Uterus (tissue), 4 donors: ENCODE results near the gene HMGB4. TPM values are rescaled to one million over a fixed set of nuclear protein-coding genes. Genes with fewer than 3 reads are reported as not detected.

ENCODE experiments used
- DNase-seq, 2 donors: peaks; one replicate each; pipeline ENCODE4 v3.0.0-alpha.2; 2019 to 2020
- H3K27ac ChIP-seq, 2 donors: fragments of 200-600 bp; sonication (generic); 1 replicate in 1 of 2; 2 replicates in 1 of 2; pipeline ENCODE4 v1.5.1; 2016 to 2018
- H3K27me3 ChIP-seq, 2 donors: fragments of 200-600 bp; sonication (generic); one replicate each; pipeline ENCODE4 v1.5.1; 2018 to 2019; ENCODE audit warnings: control low read depth in 1 of 2
- H3K36me3 ChIP-seq, 2 donors: fragments of 200-600 bp; sonication (generic); one replicate each; pipeline ENCODE4 v1.5.1; 2019; ENCODE audit warnings: control low read depth in 1 of 2
- H3K4me1 ChIP-seq, 2 donors: fragments of 200-600 bp; sonication (generic); one replicate each; pipeline ENCODE4 v1.5.1; 2018 to 2019; ENCODE audit warnings: control low read depth in 1 of 2
- H3K4me3 ChIP-seq, 2 donors: fragments of 200-600 bp; sonication (generic); 1 replicate in 1 of 2; 2 replicates in 1 of 2; pipeline ENCODE4 v1.5.1; 2018 to 2019; ENCODE audit warnings: mild to moderate bottlenecking in 1 of 2
- H3K9me3 ChIP-seq, 2 donors: fragments of 200-600 bp; sonication (generic); one replicate each; pipeline ENCODE4 v1.5.1; 2019; ENCODE audit warnings: control low read depth in 1 of 2
- CTCF ChIP-seq, 4 experiments: fragments of 200-600 bp in 2 of 4; fragments of 450-650 bp in 2 of 4; sonication (generic) in 2 of 4; IDR thresholded peaks; one replicate each; pipeline ENCODE4 v1.5.1; 2016 to 2019; ENCODE audit warnings: antibody characterized with exemption in 4 of 4, mild to moderate bottlenecking in 2 of 4, moderate library complexity in 1 of 4
- POLR2A ChIP-seq, 2 donors: fragments of 450-650 bp; IDR thresholded peaks; one replicate each; pipeline ENCODE4 v1.6.1; 2016; ENCODE audit warnings: antibody characterized with exemption in 2 of 2, mild to moderate bottlenecking in 1 of 2, moderate library complexity in 1 of 2
- intact Hi-C: fragments of 100-400 bp; cut with DNase I; formaldehyde crosslinking; loops from one replicate; pipeline ENCODE4 v1.15.1; 2023; ENCODE audit warnings: low total_unique reads
- total RNA-seq, 4 donors: library from RNA; depleted of rRNA in 3 of 4; stranded (reverse); fragments of >200 nt in 3 of 4; gene quantifications; one replicate each; pipeline versions ENCODE4 v1.1.0 to v1.2.4, GENCODE V29; 2014 to 2023
- donor health status: DM: yes; HTN: yes; CAD: no.

Gene HMGB4
- total RNA-seq, 4 donors from 2014 or later, result not detected

- TF ChIP-seq CTCF (IDR thresholded peaks at IDR 0.05) (no peak), POLR2A (IDR thresholded peaks at IDR 0.05) (no peak)
- intact Hi-C loops, result no loop called here
- DNase-seq, result no peak
Measured at GRCh38 chr1:33897092-33897725, 33.3 kb downstream of the HMGB4 start.

GRCh38 chr1:33898406-33898805 is 34.5 kb downstream of the HMGB4 start:
- intact Hi-C loops, result no loop called here
- Histone ChIP-seq H3K4me3 (no peak overlapping the region), H3K27me3 (no peaks in the 10 kb centered on the region), H3K4me1 (no peaks in the 10 kb centered on the region), H3K27ac (no peak overlapping the region), H3K9me3 (no peaks in the 10 kb centered on the region), H3K36me3 (no peaks in the 10 kb centered on the region)
- DNase-seq, result no peak
- TF ChIP-seq POLR2A (IDR thresholded peaks at IDR 0.05) (no peak), CTCF (IDR thresholded peaks at IDR 0.05) (no peak)

More at GRCh38 chr1:33897092-33897725, 33.3 kb downstream of the HMGB4 start:
- Histone ChIP-seq H3K36me3 (no peaks in the 10 kb centered on the region), H3K27ac (no peak overlapping the region), H3K4me1 (no peaks in the 10 kb centered on the region), H3K27me3 (no peaks in the 10 kb centered on the region), H3K9me3 (no peaks in the 10 kb centered on the region), H3K4me3 (no peak overlapping the region)

GRCh38 chr1:33898881-33899280 is 35.0 kb downstream of the HMGB4 start:
- Histone ChIP-seq H3K9me3 (no peaks in the 10 kb centered on the region), H3K4me1 (no peaks in the 10 kb centered on the region), H3K27me3 (no peaks in the 10 kb centered on the region), H3K27ac (no peak overlapping the region), H3K4me3 (no peak overlapping the region), H3K36me3 (no peaks in the 10 kb centered on the region)
- TF ChIP-seq CTCF (IDR thresholded peaks at IDR 0.05) (no peak), POLR2A (IDR thresholded peaks at IDR 0.05) (no peak)
- no peak for DNase-seq
- intact Hi-C loops, result no loop called here

- Histone ChIP-seq H3K4me3 (no peak overlapping the region), H3K36me3 (no peaks in the 10 kb centered on the region), H3K27me3 (no peaks in the 10 kb centered on the region), H3K4me1 (no peaks in the 10 kb centered on the region), H3K27ac (no peak overlapping the region), H3K9me3 (no peaks in the 10 kb centered on the region)
- intact Hi-C loops, result no loop called here
- no peak for DNase-seq
- TF ChIP-seq POLR2A (IDR thresholded peaks at IDR 0.05) (no peak), CTCF (IDR thresholded peaks at IDR 0.05) (no peak)
Measured at GRCh38 chr1:33899746-33900145, 35.9 kb downstream of the HMGB4 start.

- TF ChIP-seq CTCF (IDR thresholded peaks at IDR 0.05) (no peak), POLR2A (IDR thresholded peaks at IDR 0.05) (no peak)
- Histone ChIP-seq H3K27me3 (no peaks in the 10 kb centered on the region), H3K27ac (no peak overlapping the region), H3K4me1 (no peaks in the 10 kb centered on the region), H3K9me3 (no peaks in the 10 kb centered on the region), H3K4me3 (no peak overlapping the region), H3K36me3 (no peaks in the 10 kb centered on the region)
- DNase-seq, result no peak
- intact Hi-C loops, result no loop called here
Measured at GRCh38 chr1:33902486-33903209, 38.8 kb downstream of the HMGB4 start.
